Stomach (tissue), 8 donors: ENCODE data around the gene MTCL3.

Experiments used
- DNase-seq, 2 donors: peaks; one replicate each; pipeline versions ENCODE4 v3.0.0 to v3.0.0-alpha.2; 2013 to 2019
- H3K27ac ChIP-seq, 5 donors: fragments of 200-600 bp in 4 of 5; sonication (generic) in 4 of 5; one replicate each; pipeline ENCODE4 v1.5.1; 2013 to 2019; ENCODE audit warnings: mild to moderate bottlenecking in 1 of 5, moderate library complexity in 1 of 5
- H3K27me3 ChIP-seq, 3 donors: fragments of 200-600 bp; sonication (generic); one replicate each; pipeline ENCODE4 v1.5.1; 2017 to 2019; ENCODE audit warnings: mixed run types in 1 of 3
- H3K36me3 ChIP-seq, 4 donors: fragments of 200-600 bp; sonication (generic); 1 replicate in 3 of 4; 2 replicates in 1 of 4; pipeline ENCODE4 v1.5.1; 2016 to 2019
- H3K4me1 ChIP-seq, 4 donors: fragments of 200-600 bp; sonication (generic); one replicate each; pipeline ENCODE4 v1.5.1; 2016 to 2019
- H3K4me3 ChIP-seq, 4 donors: fragments of 200-600 bp; sonication (generic) in 3 of 4; one replicate each; pipeline ENCODE4 v1.5.1; 2016 to 2019; ENCODE audit warnings: mild to moderate bottlenecking in 1 of 4
- H3K9me3 ChIP-seq, 4 donors: fragments of 200-600 bp; sonication (generic); one replicate each; pipeline ENCODE4 v1.5.1; 2016 to 2019
- CTCF ChIP-seq, 7 experiments: fragments of 450-650 bp in 4 of 7; fragments of 200-600 bp in 3 of 7; sonication (generic) in 3 of 7; IDR thresholded peaks; one replicate each; pipeline ENCODE4 v1.5.1; 2016 to 2019; ENCODE audit warnings: antibody characterized with exemption in 7 of 7, control low read depth in 2 of 7, mild to moderate bottlenecking in 1 of 7
- EP300 ChIP-seq: sonication (generic); formaldehyde crosslinking; IDR thresholded peaks from one replicate; pipeline ENCODE4 v1.6.1; 2017; ENCODE audit warnings: antibody characterized with exemption
- POLR2A ChIP-seq, 4 donors: fragments of 450-650 bp; IDR thresholded peaks; one replicate each; pipeline ENCODE4 v1.6.1; 2016; ENCODE audit warnings: antibody characterized with exemption in 4 of 4, control low read depth in 2 of 4, mild to moderate bottlenecking in 1 of 4, moderate library complexity in 1 of 4
- POLR2AphosphoS5 ChIP-seq, 3 donors: sonication (generic); formaldehyde crosslinking; IDR thresholded peaks; one replicate each; pipeline ENCODE4 v1.6.1; 2016; ENCODE audit warnings: antibody characterized with exemption in 3 of 3
- WGBS, 5 donors: extraction: QIAGEN DNeasy Blood & Tissue Kit in 3 of 5; methylation state at CpG; one replicate each; pipeline versions ENCODE4 v1.1.5 to v1.1.7; 2013 to 2018; 5-methylcytosine and 5-hydroxymethylcytosine counted together
- intact Hi-C: fragments of 100-400 bp; cut with DNase I; formaldehyde crosslinking; loops from one replicate; pipeline ENCODE4 v1.15.1; 2023; ENCODE audit warnings: low total_unique reads
- donor health status: healthy with polysubstance abuse.
- donor health status: Bipolar disorder and iron deficiency.
- donor health status: healthy.

The MTCL3 gene

GRCh38 chr6:127481628-127482027, 37.5 kb downstream of the MTCL3 start:
- Histone ChIP-seq H3K27me3 (no peaks in the 10 kb centered on the region), H3K36me3 (no peaks in the 10 kb centered on the region), H3K9me3 (no peaks in the 10 kb centered on the region), H3K4me1 (peaks cover 0 to 23% (median 8%) of the 10 kb centered on the region in 4 donors), H3K4me3 (no peak overlapping the region), H3K27ac (no peak overlapping the region)
- 68 to 71% (median 70%) methylated on average over 4 of the region's 4 CpGs for WGBS, 5 donors
- DNase-seq: no peak
- TF ChIP-seq EP300 (no peak), CTCF (IDR thresholded peaks at IDR 0.05) (no peak), POLR2AphosphoS5 (IDR thresholded peaks at IDR 0.05) (no peak), POLR2A (IDR thresholded peaks at IDR 0.05) (no peak)
- intact Hi-C loops: no loop called here

- TF ChIP-seq POLR2AphosphoS5 (IDR thresholded peaks at IDR 0.05) (no peak), CTCF (IDR thresholded peaks at IDR 0.05) (no peak), EP300 (no peak), POLR2A (IDR thresholded peaks at IDR 0.05) (no peak)
- Histone ChIP-seq H3K9me3 (no peaks in the 10 kb centered on the region), H3K27me3 (no peaks in the 10 kb centered on the region), H3K27ac (no peak overlapping the region), H3K36me3 (no peaks in the 10 kb centered on the region), H3K4me3 (no peak overlapping the region), H3K4me1 (peaks cover 0 to 23% (median 8%) of the 10 kb centered on the region in 4 donors)
- intact Hi-C loops: no loop called here
- whole genome bisulfite sequencing, 5 donors: 70 to 80% (median 77%) methylated on average over 2 of the region's 2 CpGs
- DNase-seq: no peak
Measured at GRCh38 chr6:127481111-127481510, 38.0 kb downstream of the MTCL3 start.

- TF ChIP-seq POLR2AphosphoS5 (IDR thresholded peaks at IDR 0.05): no peak
- TF ChIP-seq EP300: no peak
- TF ChIP-seq CTCF (IDR thresholded peaks at IDR 0.05): no peak
- no peak for TF ChIP-seq POLR2A (IDR thresholded peaks at IDR 0.05)
Measured at GRCh38 chr6:127477658-127478057, 41.5 kb downstream of the MTCL3 start.

GRCh38 chr6:127475823-127476176, 43.3 kb downstream of the MTCL3 start:
- no peaks in the 10 kb centered on the region for H3K9me3 ChIP-seq
- DNase-seq: no peak
- no peaks in the 10 kb centered on the region for H3K36me3 ChIP-seq
- H3K4me3 ChIP-seq: no peak overlapping the region
- H3K27ac ChIP-seq: no peak overlapping the region
- H3K4me1 ChIP-seq: peaks cover 0 to 13% (median 3%) of the 10 kb centered on the region in 4 donors
- TF ChIP-seq POLR2AphosphoS5 (IDR thresholded peaks at IDR 0.05): no peak
- no peak for TF ChIP-seq CTCF (IDR thresholded peaks at IDR 0.05)
- no peak for TF ChIP-seq POLR2A (IDR thresholded peaks at IDR 0.05)
- TF ChIP-seq EP300: no peak
- H3K27me3 ChIP-seq: peaks cover 0 to 7% (median 0%) of the 10 kb centered on the region in 3 donors
- 67 to 95% (median 77%) methylated on average over 34 of the region's 34 CpGs for WGBS, 5 donors
- intact Hi-C loops: no loop called here

More at GRCh38 chr6:127477658-127478057, 41.5 kb downstream of the MTCL3 start:
- intact Hi-C loops: no loop called here
- Histone ChIP-seq H3K9me3 (no peaks in the 10 kb centered on the region), H3K36me3 (no peaks in the 10 kb centered on the region), H3K4me3 (no peak overlapping the region), H3K27ac (no peak overlapping the region), H3K27me3 (peaks cover 0 to 7% (median 0%) of the 10 kb centered on the region in 3 donors), H3K4me1 (peaks cover 0 to 6% (median 0%) of the 10 kb centered on the region in 4 donors)
- no peak for DNase-seq
- WGBS, 5 donors: 44 to 64% (median 50%) methylated on average over 1 of the region's 1 CpG
